Panc1 (cell line): ENCODE measurements around the gene TOX3. TPM values are rescaled to one million over a fixed set of nuclear protein-coding genes. Genes with fewer than 3 reads are reported as not detected.

Experiments
- ATAC-seq: fragments of 200-7000 bp; cut with Tn5 transposase; 2 replicates; pipeline ENCODE4 v1.9.1; 2020; ENCODE audit warnings: mild to moderate bottlenecking, moderate library complexity
- Bru-seq: library from RNA; stranded (reverse); fragments of 400-500 nt; gene quantifications from one replicate; lab custom pipeline; 2021; lab: Mats Ljungman, UMichigan
- BruChase-seq, 2 experiments: library from RNA; stranded (reverse); fragments of 400-500 nt; gene quantifications; one replicate each; lab custom pipeline; 2021; lab: Mats Ljungman, UMichigan
- BruUV-seq: library from RNA; stranded (reverse); fragments of 400-500 nt; replicated peaks from 2 replicates; lab custom pipeline; 2021; lab: Mats Ljungman, UMichigan
- CTCF ChIA-PET: fragments of 300-600 bp; sonication (Branson Sonifier 250); formaldehyde crosslinking; loops from one replicate; lab custom pipeline; 2022; ENCODE audit warnings: antibody characterized with exemption; lab: Charles Lee
- POLR2A ChIA-PET: fragments of 300-600 bp; sonication (Branson Sonifier 250); formaldehyde crosslinking; loops from one replicate; lab custom pipeline; 2022; ENCODE audit warnings: antibody characterized with exemption; lab: Charles Lee
- DNase-seq: peaks from one replicate; pipeline ENCODE4 v3.0.0-alpha.2; 2010; ENCODE audit warnings: low read depth, low spot score
- H3K27ac ChIP-seq: 2 replicates; pipeline ENCODE4 v1.5.1; 2011; ENCODE audit warnings: mild to moderate bottlenecking, low read length, inconsistent platforms
- H3K27me3 ChIP-seq: fragments of 200-500 bp; sonication (Bioruptor generic); 2 replicates; pipeline ENCODE4 v1.6.0; 2014; ENCODE audit warnings: low read length, inconsistent platforms; ENCODE audit not compliant: control insufficient read depth, insufficient read depth
- H3K36me3 ChIP-seq: fragments of 200-500 bp; sonication (Bioruptor generic); 2 replicates; pipeline ENCODE4 v1.5.1; 2014; ENCODE audit warnings: inconsistent platforms, mild to moderate bottlenecking, low read length, moderate library complexity; ENCODE audit not compliant: control insufficient read depth, insufficient read depth
- H3K4me1 ChIP-seq: 2 replicates; pipeline ENCODE4 v1.5.1; 2011; ENCODE audit warnings: inconsistent platforms, mild to moderate bottlenecking, low read length, moderate library complexity; ENCODE audit not compliant: control insufficient read depth, insufficient read depth
- H3K4me3 ChIP-seq, 2 experiments: 2 replicates each; pipeline ENCODE4 v1.5.1; 2011 to 2012; ENCODE audit warnings: low read depth in 2 of 2, low read length in 2 of 2, mild to moderate bottlenecking in 2 of 2, inconsistent platforms in 1 of 2, moderate library complexity in 1 of 2
- H3K9me3 ChIP-seq: fragments of 200-500 bp; sonication (Bioruptor generic); 2 replicates; pipeline ENCODE4 v1.5.1; 2014; ENCODE audit warnings: low read depth, mild to moderate bottlenecking, inconsistent platforms, low read length, moderate library complexity; ENCODE audit not compliant: control insufficient read depth, insufficient read depth
- CTCF ChIP-seq: fragments of 450-650 bp; IDR thresholded peaks from 2 replicates; pipeline ENCODE4 v1.5.1; 2017; ENCODE audit warnings: mild to moderate bottlenecking
- POLR2AphosphoS5 ChIP-seq: IDR thresholded peaks from 2 replicates; pipeline ENCODE4 v1.6.1; 2012; ENCODE audit warnings: mild to moderate bottlenecking, low read depth, low read length, moderate library complexity
- in situ Hi-C: cut with HindIII; loops from 2 replicates; pipeline ENCODE4 v1.10.0; 2016; ENCODE audit warnings: low sequenced_read_pairs, low pct_unique_long_range_greater_than_20kb
- intact Hi-C: fragments of 100-400 bp; cut with micrococcal nuclease; formaldehyde crosslinking; loops from one replicate; pipeline ENCODE4 v1.10.0; 2022; ENCODE audit not compliant: unreplicated experiment
- long read RNA-seq: library from polyadenylated mRNA; unstranded; transcript quantifications from one replicate; pipeline ENCODE4 v2.0.0, GENCODE V29; 2021; ENCODE audit not compliant: unreplicated experiment
- polyA plus RNA-seq: library from polyadenylated mRNA; unstranded; fragments of >200 nt; gene quantifications from one replicate; pipeline ENCODE4 v1.2.1, GENCODE V29; 2012; ENCODE audit warnings: missing spikeins; ENCODE audit not compliant: insufficient read length
- total RNA-seq: library from RNA; stranded (reverse); gene quantifications from one replicate; pipeline ENCODE4 v1.2.1, GENCODE V29; 2021; ENCODE audit not compliant: unreplicated experiment
- TF ChIP-seq, protein P1 (sequence below), 2 experiments: IDR thresholded peaks; 2 replicates each; pipeline ENCODE4 v1.6.1; 2011 to 2012; ENCODE audit warnings: low read depth in 2 of 2, control low read depth in 1 of 2, low read length in 1 of 2, mild to moderate bottlenecking in 1 of 2, moderate library complexity in 1 of 2; ENCODE audit not compliant: insufficient read depth in 1 of 2

TOX3 gene
- total RNA-seq (3.4 TPM), Bru-seq, nascent RNA (percentile 52 among the genes with signal in this experiment), BruChase-seq, experiment 1, labeled RNA remaining after a 2-hour chase (percentile 43 among the genes with signal in this experiment), BruChase-seq, experiment 2, labeled RNA remaining after a 6-hour chase (percentile 41 among the genes with signal in this experiment)
- 8.0 TPM for polyA plus RNA-seq
- long read RNA-seq, partial matches to known transcripts = 6 of 7 reads
- long read RNA-seq, other reads (novel, unspliced or antisense) = 1 of 7 reads

DNA sequence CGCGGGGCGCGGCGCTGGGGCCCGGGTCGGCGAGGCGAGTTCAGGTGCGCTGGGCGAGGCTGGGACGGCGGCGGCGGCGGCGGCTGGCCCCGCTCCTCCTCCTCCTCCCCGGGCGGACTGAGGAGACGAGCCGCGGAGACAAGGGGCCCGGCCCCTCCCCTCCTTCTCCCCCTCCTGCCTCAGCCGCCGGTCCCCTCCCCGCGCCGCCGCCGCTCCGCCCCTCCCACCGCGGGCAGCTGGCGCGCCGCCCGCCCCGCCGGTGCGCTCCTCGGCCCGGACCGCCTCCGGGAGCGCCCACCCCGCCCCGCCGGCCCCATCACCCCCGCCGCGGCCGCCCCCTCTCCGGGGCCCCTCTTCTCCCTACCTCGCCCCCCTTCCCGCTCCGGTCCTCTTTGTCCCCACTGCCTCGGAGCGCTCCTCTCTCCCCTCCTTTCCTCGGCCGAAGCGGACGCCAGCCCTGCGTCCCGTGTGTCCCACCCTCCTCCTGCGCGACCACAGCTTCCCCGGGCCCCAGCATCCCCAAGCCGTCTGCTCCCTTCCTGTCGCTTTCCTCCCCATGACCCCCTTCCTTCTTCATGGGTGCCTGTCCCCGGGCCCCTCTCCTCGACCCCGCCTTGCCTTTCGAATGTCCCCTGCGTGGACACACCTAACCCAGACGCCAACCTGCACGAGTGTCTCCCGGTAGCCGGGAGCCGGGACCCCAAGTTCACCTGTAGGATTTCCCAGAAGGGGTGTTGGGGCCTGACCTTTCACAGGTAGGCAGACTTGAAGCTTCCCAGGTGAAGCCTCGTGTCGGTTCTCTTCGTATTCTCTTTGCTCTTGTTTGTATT, at the start of gene TOX3:
TOX3 (minus strand) TSS at position 140 of the 830 bp plus-strand sequence. CDS start 420 bp downstream, outside the sequence.
- intact Hi-C loops = no loop called here
- in situ Hi-C loops = no loop called here

GRCh38 chr16:52592778-52593177, 45.8 kb upstream of the TOX3 start:
- in situ Hi-C loops = no loop called here
- TF ChIP-seq, protein P1, sequence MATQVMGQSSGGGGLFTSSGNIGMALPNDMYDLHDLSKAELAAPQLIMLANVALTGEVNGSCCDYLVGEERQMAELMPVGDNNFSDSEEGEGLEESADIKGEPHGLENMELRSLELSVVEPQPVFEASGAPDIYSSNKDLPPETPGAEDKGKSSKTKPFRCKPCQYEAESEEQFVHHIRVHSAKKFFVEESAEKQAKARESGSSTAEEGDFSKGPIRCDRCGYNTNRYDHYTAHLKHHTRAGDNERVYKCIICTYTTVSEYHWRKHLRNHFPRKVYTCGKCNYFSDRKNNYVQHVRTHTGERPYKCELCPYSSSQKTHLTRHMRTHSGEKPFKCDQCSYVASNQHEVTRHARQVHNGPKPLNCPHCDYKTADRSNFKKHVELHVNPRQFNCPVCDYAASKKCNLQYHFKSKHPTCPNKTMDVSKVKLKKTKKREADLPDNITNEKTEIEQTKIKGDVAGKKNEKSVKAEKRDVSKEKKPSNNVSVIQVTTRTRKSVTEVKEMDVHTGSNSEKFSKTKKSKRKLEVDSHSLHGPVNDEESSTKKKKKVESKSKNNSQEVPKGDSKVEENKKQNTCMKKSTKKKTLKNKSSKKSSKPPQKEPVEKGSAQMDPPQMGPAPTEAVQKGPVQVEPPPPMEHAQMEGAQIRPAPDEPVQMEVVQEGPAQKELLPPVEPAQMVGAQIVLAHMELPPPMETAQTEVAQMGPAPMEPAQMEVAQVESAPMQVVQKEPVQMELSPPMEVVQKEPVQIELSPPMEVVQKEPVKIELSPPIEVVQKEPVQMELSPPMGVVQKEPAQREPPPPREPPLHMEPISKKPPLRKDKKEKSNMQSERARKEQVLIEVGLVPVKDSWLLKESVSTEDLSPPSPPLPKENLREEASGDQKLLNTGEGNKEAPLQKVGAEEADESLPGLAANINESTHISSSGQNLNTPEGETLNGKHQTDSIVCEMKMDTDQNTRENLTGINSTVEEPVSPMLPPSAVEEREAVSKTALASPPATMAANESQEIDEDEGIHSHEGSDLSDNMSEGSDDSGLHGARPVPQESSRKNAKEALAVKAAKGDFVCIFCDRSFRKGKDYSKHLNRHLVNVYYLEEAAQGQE (IDR thresholded peaks at IDR 0.05; ENCODE audit: insufficient read depth in 1 of 2, low read depth in 2 of 2, low read length in 1 of 2) = no peak
- no peak for TF ChIP-seq CTCF
- no peak overlapping the region for H3K27ac ChIP-seq
- H3K36me3 ChIP-seq = no peaks in the 10 kb centered on the region
- no TSS peak for BruUV-seq
- no peaks in the 10 kb centered on the region for H3K9me3 ChIP-seq
- H3K27me3 ChIP-seq = no peaks in the 10 kb centered on the region
- ChIA-PET POLR2A (no interaction called here), CTCF (no interaction called here)
- no peaks in the 10 kb centered on the region for H3K4me1 ChIP-seq
- H3K4me3 ChIP-seq = no peak overlapping the region
- intact Hi-C loops = no loop called here
- no peak for ATAC-seq
- DNase-seq = no peak

More for the DNA sequence above, at the start of gene TOX3:
- CTCF ChIA-PET = interaction anchor here (0.6 kb wide), 1 partner anchor 32 kb away, joined by 3 read pairs; no protein-coding TSS in a partner anchor
- Histone ChIP-seq H3K4me1 (no peaks in the 10 kb centered on the region), H3K27ac (no peak within 1 kb of the TSS), H3K4me3 (peak within 1 kb of the TSS; percentile 31 to 60), H3K27me3 (peaks cover 4% of the 10 kb centered on the region; the same call in 1 of the 2 replicates), H3K9me3 (no peaks in the 10 kb centered on the region), H3K36me3 (no peaks in the 10 kb centered on the region)
- DNase-seq (no peak), ATAC-seq (peak; percentile 79)
- POLR2A ChIA-PET = interaction anchor here (0.5 kb wide), 1 partner anchor 516 kb away, joined by 10 read pairs; no protein-coding TSS in a partner anchor
- BruUV-seq = no TSS peak
- no peak for TF ChIP-seq POLR2AphosphoS5
